Measurements from ENCODE around the gene LXN. TPM values are rescaled to one million over a fixed set of nuclear protein-coding genes. Genes with fewer than 3 reads are reported as not detected.

The LXN gene
- total RNA-seq, 2 experiments from 2014 or later = 8.1 to 8.6 TPM

DNA sequence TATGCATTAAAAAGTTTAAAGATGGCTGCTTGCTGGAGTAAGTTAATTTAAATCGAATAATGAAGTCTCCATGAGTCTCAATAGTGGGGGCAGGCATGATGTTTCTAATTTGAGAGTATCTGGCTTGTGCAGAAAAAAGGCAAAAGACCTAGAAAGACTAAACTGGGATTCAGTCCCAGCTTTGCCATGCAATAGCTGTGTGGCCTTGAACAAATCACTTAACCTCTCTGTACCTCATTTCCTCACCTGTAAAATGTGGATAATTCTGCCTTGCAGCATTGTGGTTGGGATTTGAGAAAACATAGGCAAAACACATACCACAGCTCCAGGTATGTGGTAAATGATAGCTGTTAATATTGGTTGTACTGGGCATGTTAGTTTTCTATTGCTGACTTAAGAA is 8.6 kb downstream of the LXN start:
- no peak for DNase-seq
- ChIA-PET POLR2A (interaction anchor here (1.3 kb wide), 1 partner anchor 9 kb away, joined by 5 read pairs; the partner anchor contains the start of gene LXN), CTCF (interaction anchor here (1.1 to 2.5 kb wide), 2 partner anchors 19 to 63 kb away, joined by 3 to 8 read pairs; partner anchors contain the start of gene GFM1)
- intact Hi-C loops (cut with micrococcal nuclease) = no loop called here
- Mint-ChIP-seq H3K27me3 (no peaks in the 10 kb centered on the region), H3K4me1 (ENCODE audit: low read depth) (peaks cover 3% of the 10 kb centered on the region), H3K4me3 (no peak overlapping the region), H3K36me3 (peaks cover 46% of the 10 kb centered on the region), H3K27ac (no peak overlapping the region), H3K9me3 (no peaks in the 10 kb centered on the region)

DNA sequence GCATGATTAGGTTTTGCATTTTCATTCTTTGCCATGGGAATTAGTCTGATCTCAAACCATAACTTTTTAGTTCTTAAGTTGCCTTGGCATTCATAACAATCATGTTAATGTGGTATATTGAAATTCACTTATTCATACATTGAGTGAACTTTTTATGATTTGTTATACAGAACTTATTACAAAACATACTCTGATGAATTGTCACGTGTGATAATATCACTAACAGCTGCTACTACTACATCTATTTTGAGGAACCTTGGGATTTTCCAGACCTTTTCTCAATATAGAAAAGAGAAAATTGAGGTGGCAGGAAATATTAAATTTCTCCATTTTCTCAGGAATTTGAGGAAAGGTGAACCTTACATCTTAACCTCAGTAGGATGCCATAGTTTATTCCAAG is 9.2 kb downstream of the LXN start:
- POLR2A ChIA-PET = interaction anchor here (1.3 kb wide), 1 partner anchor 9 kb away, joined by 5 read pairs; the partner anchor contains the start of gene LXN
- peaks cover 5% of the 10 kb centered on the region for H3K4me1 Mint-ChIP-seq (ENCODE audit: low read depth)
- H3K27ac Mint-ChIP-seq = no peak overlapping the region
- H3K4me3 Mint-ChIP-seq = no peak overlapping the region
- CTCF ChIA-PET = interaction anchor here (0.7 to 2.5 kb wide), 3 partner anchors 9 to 130 kb away, joined by 3 to 8 read pairs (median 4); partner anchors contain the start of genes GFM1 and LXN
- no peaks in the 10 kb centered on the region for H3K9me3 Mint-ChIP-seq
- intact Hi-C loops (cut with micrococcal nuclease) = no loop called here
- DNase-seq = no peak
- H3K27me3 Mint-ChIP-seq = no peaks in the 10 kb centered on the region
- H3K36me3 Mint-ChIP-seq = peaks cover 41% of the 10 kb centered on the region

DNA sequence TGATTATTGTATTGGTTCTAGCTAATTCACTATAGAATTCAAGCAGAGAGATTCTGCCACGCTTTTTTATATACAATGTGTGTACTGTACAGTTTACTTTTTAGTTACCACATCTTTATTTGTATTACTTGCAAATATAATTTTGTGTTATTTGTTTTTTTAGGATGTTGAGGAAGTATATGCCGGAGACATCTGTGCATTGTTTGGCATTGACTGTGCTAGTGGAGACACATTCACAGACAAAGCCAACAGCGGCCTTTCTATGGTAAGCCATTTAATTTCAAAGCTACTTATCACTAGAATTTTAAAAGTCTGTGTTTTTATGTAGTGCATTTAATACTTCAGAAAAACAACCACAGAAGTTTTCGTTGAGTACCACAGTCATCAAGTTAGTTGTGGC is 11.7 kb downstream of the LXN start:
- CTCF ChIA-PET = interaction anchor here (1.2 to 4.3 kb wide), 8 partner anchors 10 to 134 kb away, joined by 4 to 66 read pairs (median 21); partner anchors contain the start of genes GFM1 and LXN
- POLR2A ChIA-PET = no interaction called here
- Mint-ChIP-seq H3K4me1 (ENCODE audit: low read depth) (peaks cover 5% of the 10 kb centered on the region), H3K27ac (no peak overlapping the region), H3K27me3 (no peaks in the 10 kb centered on the region), H3K4me3 (no peak overlapping the region), H3K9me3 (no peaks in the 10 kb centered on the region), H3K36me3 (peaks cover 44% of the 10 kb centered on the region)
- intact Hi-C loops (cut with micrococcal nuclease) = no loop called here
- DNase-seq = no peak

DNA sequence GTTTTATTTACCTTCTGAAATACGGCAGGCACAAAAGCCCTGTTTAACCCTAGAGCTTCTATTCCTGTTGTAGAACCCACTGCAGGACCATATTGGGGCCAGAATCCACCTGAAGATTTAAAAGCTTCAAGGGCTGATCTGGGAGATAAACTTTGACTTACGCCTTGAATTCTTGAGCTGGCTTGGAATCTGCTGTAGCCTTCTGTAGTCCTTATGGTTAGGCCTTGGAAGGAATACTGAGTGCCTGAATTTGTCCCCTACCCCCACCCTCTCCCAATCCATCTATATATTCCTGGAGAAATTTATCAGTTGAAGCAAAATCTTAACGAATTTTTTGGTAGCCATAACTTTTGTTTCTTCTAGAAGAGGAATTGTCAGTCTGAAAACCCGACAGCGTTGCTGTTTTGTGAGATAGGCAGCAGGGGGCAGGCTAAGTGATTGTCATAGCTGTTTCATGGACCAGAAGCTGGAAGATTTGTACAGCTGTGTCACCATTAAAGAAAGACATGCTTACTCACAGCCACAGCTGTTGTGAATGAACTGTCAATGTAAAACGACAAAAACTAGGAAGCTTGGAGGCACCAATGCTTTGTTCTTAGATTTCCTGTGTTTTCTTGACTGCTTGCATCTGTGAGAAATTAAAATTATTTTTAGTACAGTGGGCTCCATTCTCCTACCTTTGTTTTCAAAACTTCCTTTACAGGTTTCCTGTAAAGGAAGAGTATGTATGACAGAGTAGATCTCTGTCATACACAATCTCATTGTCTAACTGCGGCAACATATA is 12.8 kb downstream of the LXN start:
- CTCF ChIA-PET = interaction anchor here (0.5 to 4.3 kb wide), 19 partner anchors 10 to 1303 kb away, joined by 3 to 66 read pairs (median 5); partner anchors contain the start of genes GFM1, LXN and MFSD1
- Mint-ChIP-seq H3K36me3 (peaks cover 40% of the 10 kb centered on the region), H3K4me3 (no peak overlapping the region), H3K4me1 (ENCODE audit: low read depth) (peaks cover 5% of the 10 kb centered on the region), H3K27me3 (no peaks in the 10 kb centered on the region), H3K9me3 (no peaks in the 10 kb centered on the region), H3K27ac (no peak overlapping the region)
- intact Hi-C loops (cut with micrococcal nuclease) = loop anchor here (1.0 kb wide), 3 partner anchors 10 to 132 kb away; partner anchors contain the start of gene LXN
- DNase-seq = peak; percentile 72
- POLR2A ChIA-PET = interaction anchor here (0.9 to 1.5 kb wide), 2 partner anchors 15 to 132 kb away, joined by 3 to 9 read pairs; partner anchors contain the start of gene GFM1

DNA sequence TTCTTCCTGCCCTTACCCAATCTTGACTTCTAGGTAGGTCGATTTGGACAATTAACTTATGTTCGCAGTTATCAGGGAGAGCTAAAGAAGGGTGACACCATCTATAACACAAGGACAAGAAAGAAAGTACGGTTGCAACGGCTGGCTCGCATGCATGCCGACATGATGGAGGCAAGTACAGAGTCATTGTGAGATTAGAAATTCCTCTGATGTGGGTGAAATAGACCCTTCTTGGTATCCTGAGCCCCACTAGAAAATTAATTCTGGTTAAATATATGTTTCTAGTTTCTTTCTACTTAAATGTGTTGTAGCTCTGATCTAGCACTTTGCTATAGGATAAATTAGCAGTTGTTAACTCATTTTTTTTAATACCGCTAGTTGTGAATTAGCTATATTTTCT is 13.6 kb downstream of the LXN start:
- no peak for DNase-seq
- ChIA-PET CTCF (interaction anchor here (0.9 to 4.3 kb wide), 12 partner anchors 9 to 143 kb away, joined by 3 to 66 read pairs (median 12); partner anchors contain the start of genes GFM1, LXN and MFSD1), POLR2A (interaction anchor here (0.9 to 1.5 kb wide), 2 partner anchors 14 to 132 kb away, joined by 3 to 9 read pairs; partner anchors contain the start of gene GFM1)
- H3K27me3 Mint-ChIP-seq = no peaks in the 10 kb centered on the region
- peaks cover 5% of the 10 kb centered on the region for H3K4me1 Mint-ChIP-seq (ENCODE audit: low read depth)
- no peaks in the 10 kb centered on the region for H3K9me3 Mint-ChIP-seq
- H3K4me3 Mint-ChIP-seq = no peak overlapping the region
- no peak overlapping the region for H3K27ac Mint-ChIP-seq
- peaks cover 33% of the 10 kb centered on the region for H3K36me3 Mint-ChIP-seq
- intact Hi-C loops (cut with micrococcal nuclease) = loop anchor here (1.0 kb wide), 3 partner anchors 10 to 132 kb away; partner anchors contain the start of gene LXN

DNA sequence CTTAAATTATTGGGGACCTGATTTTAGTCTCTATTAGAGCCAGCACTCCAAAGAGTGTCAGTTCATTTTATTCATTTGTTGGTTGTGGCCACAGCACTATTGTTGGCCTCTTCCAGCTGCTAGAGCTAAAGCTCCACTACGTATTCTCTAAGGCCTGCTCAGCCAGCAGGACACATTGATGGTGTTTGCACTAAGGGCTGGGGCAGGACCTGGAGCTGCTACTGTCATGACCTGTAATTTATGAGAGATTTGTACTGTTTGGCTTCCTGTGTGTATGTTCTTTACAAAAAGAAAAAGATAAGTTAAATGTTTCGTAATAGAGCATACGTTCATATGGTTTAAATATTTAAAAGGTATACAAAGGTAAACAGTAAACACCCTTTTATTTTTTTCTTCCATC is 20.0 kb downstream of the LXN start:
- peaks cover 6% of the 10 kb centered on the region for H3K4me1 Mint-ChIP-seq (ENCODE audit: low read depth)
- no peak overlapping the region for H3K27ac Mint-ChIP-seq
- peaks cover 46% of the 10 kb centered on the region for H3K36me3 Mint-ChIP-seq
- no peaks in the 10 kb centered on the region for H3K27me3 Mint-ChIP-seq
- no peaks in the 10 kb centered on the region for H3K9me3 Mint-ChIP-seq
- intact Hi-C loops (cut with micrococcal nuclease) = no loop called here
- POLR2A ChIA-PET = no interaction called here
- no peak overlapping the region for H3K4me3 Mint-ChIP-seq
- CTCF ChIA-PET = interaction anchor here (1.4 to 1.7 kb wide), 2 partner anchors 8 to 19 kb away, joined by 5 to 9 read pairs; partner anchors contain the start of genes GFM1 and LXN
- no peak for DNase-seq

DNA sequence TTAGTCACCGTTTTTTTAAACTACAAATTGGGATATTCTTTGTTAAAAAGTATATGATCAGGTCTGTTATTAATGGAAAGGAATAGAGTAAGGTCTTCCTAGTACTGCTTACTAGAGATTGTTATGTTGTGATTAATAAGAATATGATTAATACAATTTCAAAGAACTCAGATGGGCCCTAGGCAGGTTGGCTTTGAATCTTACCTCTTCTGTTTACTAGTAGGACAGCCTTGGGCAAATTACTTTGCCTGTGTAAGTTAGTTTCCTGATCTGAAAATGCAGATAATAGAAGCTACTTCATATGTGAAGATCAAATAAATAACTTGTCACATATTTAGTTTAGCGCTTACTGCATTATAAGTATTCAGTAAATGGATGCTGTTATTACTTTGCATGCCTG is 21.3 kb downstream of the LXN start:
- POLR2A ChIA-PET = no interaction called here
- H3K9me3 Mint-ChIP-seq = no peaks in the 10 kb centered on the region
- H3K27ac Mint-ChIP-seq = no peak overlapping the region
- no peak for DNase-seq
- H3K27me3 Mint-ChIP-seq = no peaks in the 10 kb centered on the region
- intact Hi-C loops (cut with micrococcal nuclease) = no loop called here
- peaks cover 12% of the 10 kb centered on the region for H3K4me1 Mint-ChIP-seq (ENCODE audit: low read depth)
- H3K36me3 Mint-ChIP-seq = peaks cover 45% of the 10 kb centered on the region
- CTCF ChIA-PET = interaction anchor here (1.4 to 4.4 kb wide), 2 partner anchors 9 to 21 kb away, joined by 5 to 21 read pairs; partner anchors contain the start of gene LXN
- H3K4me3 Mint-ChIP-seq = no peak overlapping the region

DNA sequence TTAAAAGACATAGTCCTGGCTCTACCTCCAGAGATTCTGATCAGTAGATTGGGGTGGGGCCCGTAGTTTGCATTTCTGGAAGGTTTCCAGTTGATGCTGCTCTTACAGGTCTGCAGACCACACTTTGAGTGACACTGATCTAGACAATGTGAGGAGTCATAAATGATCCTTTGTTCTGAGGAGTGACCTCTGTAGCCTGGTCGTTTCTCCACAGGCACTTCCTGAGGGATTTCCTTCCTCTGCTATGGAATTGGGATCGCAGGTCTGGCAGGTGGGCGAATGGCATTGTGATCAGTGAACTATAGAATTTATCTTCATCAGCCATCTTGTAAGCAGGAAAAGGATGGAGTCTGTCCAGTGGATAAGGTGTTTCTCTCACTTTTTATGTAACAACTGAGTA is 22.7 kb downstream of the LXN start:
- DNase-seq = no peak
- peak overlapping the region; percentile 46 for H3K27ac Mint-ChIP-seq
- H3K4me3 Mint-ChIP-seq = no peak overlapping the region
- no peaks in the 10 kb centered on the region for H3K27me3 Mint-ChIP-seq
- intact Hi-C loops (cut with micrococcal nuclease) = loop anchor here (1.0 to 10.0 kb wide), 3 partner anchors 10 to 1485 kb away; partner anchors contain the start of gene CCNL1
- peaks cover 22% of the 10 kb centered on the region for H3K4me1 Mint-ChIP-seq (ENCODE audit: low read depth)
- peaks cover 40% of the 10 kb centered on the region for H3K36me3 Mint-ChIP-seq
- ChIA-PET POLR2A (no interaction called here), CTCF (interaction anchor here (4.4 kb wide), 1 partner anchor 10 kb away, joined by 21 read pairs; no protein-coding TSS in a partner anchor)
- H3K9me3 Mint-ChIP-seq = no peaks in the 10 kb centered on the region

DNA sequence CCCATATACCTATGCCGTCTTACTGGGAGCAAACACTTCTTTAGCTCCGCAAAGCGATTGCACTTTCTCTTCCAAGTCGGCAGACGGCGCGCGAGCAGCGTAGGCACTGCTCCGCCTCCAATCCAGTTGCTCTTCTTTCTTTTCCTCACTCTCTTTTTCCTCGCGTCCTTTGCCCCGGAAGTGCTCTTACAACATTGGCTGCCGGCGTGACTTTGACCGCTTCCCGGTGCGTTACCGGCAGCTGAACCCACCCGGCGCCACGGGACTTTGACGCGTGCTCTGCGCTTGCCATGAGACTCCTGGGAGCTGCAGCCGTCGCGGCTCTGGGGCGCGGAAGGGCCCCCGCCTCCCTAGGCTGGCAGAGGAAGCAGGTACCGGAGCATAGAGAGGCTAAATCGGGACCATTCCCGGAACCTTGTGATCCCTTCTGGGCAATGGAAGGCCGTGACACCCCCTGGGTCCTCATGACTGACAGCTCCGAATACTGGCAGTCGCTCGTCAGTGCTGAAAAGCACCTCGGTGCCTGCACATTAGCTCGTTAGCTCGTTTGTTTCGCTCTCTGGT is 28.0 kb downstream of the LXN start, which contains the start of gene GFM1:
Gene GFM1, plus strand, starts transcription at position 183 of the 564 bp plus-strand sequence. Its CDS starts 108 bp downstream, at position 291.
- Mint-ChIP-seq H3K4me1 (ENCODE audit: low read depth) (peaks cover 38% of the 10 kb centered on the region), H3K9me3 (no peaks in the 10 kb centered on the region), H3K27me3 (no peaks in the 10 kb centered on the region), H3K4me3 (peak within 1 kb of the TSS; percentile 89), H3K27ac (peak within 1 kb of the TSS; percentile 86), H3K36me3 (peaks cover 18% of the 10 kb centered on the region)
- CTCF ChIA-PET = interaction anchor here (0.7 to 3.6 kb wide), 22 partner anchors 8 to 1755 kb away, joined by 3 to 66 read pairs (median 5); partner anchors contain the start of genes IFT80, LXN, MFSD1 and SMC4
- POLR2A ChIA-PET = interaction anchor here (0.6 to 2.3 kb wide), 6 partner anchors 15 to 1130 kb away, joined by 3 to 9 read pairs (median 5); partner anchors contain the start of genes MFSD1 and MLF1
- intact Hi-C loops (cut with micrococcal nuclease) = loop anchor here (5.0 to 10.0 kb wide), 6 partner anchors 78 to 1480 kb away; partner anchors contain the start of genes CCNL1, MFSD1 and SHOX2
- peak; percentile 93 for DNase-seq

DNA sequence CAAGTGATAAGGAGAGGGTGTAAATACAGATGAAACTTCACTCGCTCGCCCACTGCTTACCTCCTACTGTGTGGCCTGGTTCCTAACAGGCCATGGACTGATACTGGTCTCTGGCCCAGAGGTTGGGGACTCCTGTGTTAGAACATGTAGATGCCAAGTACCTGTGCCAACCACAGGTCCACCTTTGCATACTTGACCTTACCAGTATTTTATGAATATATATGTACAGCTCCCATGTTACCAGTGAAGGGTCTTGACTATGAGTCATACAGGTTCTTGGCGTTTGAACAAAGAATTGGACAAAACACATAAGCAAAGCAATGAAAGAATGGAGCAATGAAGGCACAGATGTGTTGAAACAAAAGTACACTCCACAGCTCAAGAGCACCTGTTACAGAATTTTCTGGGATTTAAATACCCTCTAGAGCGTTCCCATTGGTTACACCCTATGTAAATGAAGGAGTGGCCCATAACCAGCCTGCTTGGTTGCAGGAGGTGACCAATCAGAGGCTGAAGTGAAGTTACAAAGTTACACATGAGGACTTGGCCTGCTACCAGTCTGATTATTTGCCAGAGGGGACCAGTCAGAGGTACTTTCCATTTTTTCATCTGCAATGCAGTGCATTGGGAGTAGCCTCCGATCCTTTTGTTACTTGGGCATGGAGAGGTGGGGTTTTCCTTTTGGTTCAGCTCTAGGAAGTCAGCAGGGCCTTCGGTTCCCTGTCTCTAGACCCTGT is 29.8 kb downstream of the LXN start:
- intact Hi-C loops (cut with micrococcal nuclease) = loop anchor here (5.0 to 10.0 kb wide), 6 partner anchors 80 to 1478 kb away; partner anchors contain the start of genes CCNL1, MFSD1 and SHOX2
- ChIA-PET CTCF (interaction anchor here (1.1 to 2.8 kb wide), 4 partner anchors 16 to 160 kb away, joined by 3 to 8 read pairs (median 5); partner anchors contain the start of genes LXN and MFSD1), POLR2A (no interaction called here)
- Mint-ChIP-seq H3K4me3 (no peak overlapping the region), H3K9me3 (no peaks in the 10 kb centered on the region), H3K27me3 (no peaks in the 10 kb centered on the region), H3K4me1 (ENCODE audit: low read depth) (peaks cover 31% of the 10 kb centered on the region), H3K36me3 (peaks cover 7% of the 10 kb centered on the region), H3K27ac (peak overlapping the region; percentile 63)
- no peak for DNase-seq

DNA sequence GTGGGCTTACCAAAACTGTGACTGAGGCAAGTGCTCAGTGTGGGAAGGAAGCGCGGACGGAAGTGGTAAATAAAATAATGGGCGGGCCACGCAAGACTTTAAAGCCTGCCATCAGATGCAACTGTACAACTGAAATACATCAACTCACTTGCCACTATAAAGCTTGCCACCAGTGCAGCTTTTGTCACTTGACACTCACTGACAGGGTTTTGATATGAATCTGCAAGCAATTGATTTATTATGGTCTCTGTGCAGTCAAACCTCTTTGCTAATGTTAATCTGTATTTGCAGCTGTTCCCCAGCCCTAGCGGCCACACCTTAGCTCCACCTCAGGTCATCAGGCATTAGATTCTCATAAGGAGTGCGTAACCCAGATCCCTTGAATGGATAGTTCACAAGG is 30.4 kb downstream of the LXN start:
- Mint-ChIP-seq H3K36me3 (peaks cover 5% of the 10 kb centered on the region), H3K27ac (peak overlapping the region; percentile 64), H3K27me3 (no peaks in the 10 kb centered on the region), H3K4me3 (no peak overlapping the region), H3K4me1 (ENCODE audit: low read depth) (peaks cover 31% of the 10 kb centered on the region), H3K9me3 (no peaks in the 10 kb centered on the region)
- intact Hi-C loops (cut with micrococcal nuclease) = loop anchor here (5.0 to 10.0 kb wide), 6 partner anchors 80 to 1477 kb away; partner anchors contain the start of genes CCNL1, MFSD1 and SHOX2
- POLR2A ChIA-PET = no interaction called here
- DNase-seq = peak; percentile 38
- CTCF ChIA-PET = interaction anchor here (1.1 to 2.8 kb wide), 4 partner anchors 17 to 160 kb away, joined by 3 to 8 read pairs (median 5); partner anchors contain the start of genes LXN and MFSD1

Data from activated CD4-positive, alpha-beta memory T cell treated with anti-CD3 and anti-CD28 coated beads for 36 hours (primary cell).